Liver (tissue), 9 donors: Measurements from ENCODE around the gene PDE4B. TPM values are rescaled to one million over a fixed set of nuclear protein-coding genes. Genes with fewer than 3 reads are reported as not detected.

Experiments
- DNase-seq: peaks from one replicate; pipeline ENCODE4 v3.0.0-alpha.2; 2017; ENCODE audit warnings: low spot score
- H3K27ac ChIP-seq, 2 donors: one replicate each; pipeline ENCODE4 v1.7.0; 2013; ENCODE audit warnings: inconsistent platforms in 2 of 2, low read length in 2 of 2, control low read depth in 1 of 2, low read depth in 1 of 2, mild to moderate bottlenecking in 1 of 2
- H3K27me3 ChIP-seq, 4 donors: one replicate each; pipeline versions ENCODE4 v1.6.1 to v1.7.0; 2013; ENCODE audit warnings: low read length in 3 of 4, inconsistent platforms in 1 of 4, mild to moderate bottlenecking in 1 of 4, moderate library complexity in 1 of 4; ENCODE audit not compliant: control insufficient read depth in 4 of 4, insufficient read depth in 4 of 4
- H3K36me3 ChIP-seq, 4 donors: one replicate each; pipeline versions ENCODE4 v1.6.1 to v1.7.0; 2013; ENCODE audit warnings: low read length in 3 of 4, mild to moderate bottlenecking in 3 of 4, low read depth in 1 of 4, moderate library complexity in 1 of 4; ENCODE audit not compliant: control insufficient read depth in 4 of 4, insufficient read depth in 3 of 4
- H3K4me1 ChIP-seq, 4 donors: one replicate each; pipeline versions ENCODE4 v1.6.1 to v1.7.0; 2013; ENCODE audit warnings: low read length in 3 of 4, mild to moderate bottlenecking in 3 of 4, moderate library complexity in 1 of 4; ENCODE audit not compliant: control insufficient read depth in 4 of 4, insufficient read depth in 4 of 4
- H3K4me3 ChIP-seq, 3 donors: one replicate each; pipeline versions ENCODE4 v1.6.1 to v1.7.0; 2013; ENCODE audit warnings: low read length in 3 of 3, control low read depth in 1 of 3, low read depth in 1 of 3, mild to moderate bottlenecking in 1 of 3
- H3K9ac ChIP-seq, 2 donors: one replicate each; pipeline ENCODE4 v1.7.0; 2013; ENCODE audit warnings: low read length in 2 of 2, mild to moderate bottlenecking in 2 of 2, moderate library complexity in 2 of 2, control low read depth in 1 of 2, low read depth in 1 of 2
- H3K9me3 ChIP-seq, 4 donors: one replicate each; pipeline versions ENCODE4 v1.6.1 to v1.7.0; 2013; ENCODE audit warnings: low read length in 3 of 4; ENCODE audit not compliant: control insufficient read depth in 4 of 4
- CTCF ChIP-seq: fragments of 150-350 bp; IDR thresholded peaks from 2 replicates; pipeline ENCODE4 v1.5.1; 2017; ENCODE audit warnings: improper control_type of control experiment, low read depth, low read length; ENCODE audit not compliant: missing input control
- EGR1 ChIP-seq, 2 donors: IDR thresholded peaks; 2 replicates each; pipeline ENCODE4 v1.6.1; 2016 to 2018; ENCODE audit warnings: antibody characterized with exemption in 2 of 2, low read depth in 2 of 2
- FOXA1 ChIP-seq: IDR thresholded peaks from 2 replicates; pipeline ENCODE4 v1.6.1; 2016; ENCODE audit warnings: antibody characterized with exemption
- FOXA2 ChIP-seq: IDR thresholded peaks from 2 replicates; pipeline ENCODE4 v1.6.1; 2016; ENCODE audit warnings: antibody characterized with exemption
- GABPA ChIP-seq, 2 donors: IDR thresholded peaks in 1 of 2; conservative IDR thresholded peaks in 1 of 2; 2 replicates each; pipeline ENCODE4 v1.6.1; 2016; ENCODE audit warnings: antibody characterized with exemption in 2 of 2, mild to moderate bottlenecking in 1 of 2, moderate library complexity in 1 of 2
- HNF4A ChIP-seq, 2 donors: conservative IDR thresholded peaks; 2 replicates each; pipeline ENCODE4 v1.6.1; 2016; ENCODE audit warnings: antibody characterized with exemption in 2 of 2, mild to moderate bottlenecking in 2 of 2
- HNF4G ChIP-seq: IDR thresholded peaks from 2 replicates; pipeline ENCODE4 v1.6.1; 2016; ENCODE audit warnings: antibody characterized with exemption
- JUND ChIP-seq, 2 donors: IDR thresholded peaks; 2 replicates each; pipeline ENCODE4 v1.6.1; 2016; ENCODE audit warnings: antibody characterized with exemption in 2 of 2
- NR2F2 ChIP-seq: IDR thresholded peaks from 2 replicates; pipeline ENCODE4 v1.6.1; 2016; ENCODE audit warnings: antibody characterized with exemption
- RAD21 ChIP-seq, 2 donors: IDR thresholded peaks; 2 replicates each; pipeline ENCODE4 v1.6.1; 2016; ENCODE audit warnings: antibody characterized with exemption in 2 of 2, mild to moderate bottlenecking in 2 of 2
- RXRA ChIP-seq, 2 donors: IDR thresholded peaks; 2 replicates each; pipeline ENCODE4 v1.6.1; 2017 to 2018; ENCODE audit warnings: antibody characterized with exemption in 2 of 2, mild to moderate bottlenecking in 1 of 2
- SP1 ChIP-seq: IDR thresholded peaks from 2 replicates; pipeline ENCODE4 v1.6.1; 2018; ENCODE audit warnings: antibody characterized with exemption, mild to moderate bottlenecking
- TAF1 ChIP-seq: conservative IDR thresholded peaks from 2 replicates; pipeline ENCODE4 v1.6.1; 2016; ENCODE audit warnings: antibody characterized with exemption, mild to moderate bottlenecking
- YY1 ChIP-seq: IDR thresholded peaks from 2 replicates; pipeline ENCODE4 v1.6.1; 2016; ENCODE audit warnings: antibody characterized with exemption, mild to moderate bottlenecking
- ZBTB33 ChIP-seq: IDR thresholded peaks from 2 replicates; pipeline ENCODE4 v1.6.1; 2016; ENCODE audit warnings: antibody characterized with exemption
- WGBS: extraction: QIAGEN DNeasy Blood & Tissue Kit; methylation state at CpG from one replicate; pipeline ENCODE4 v1.1.7; 2013; 5-methylcytosine and 5-hydroxymethylcytosine counted together
- polyA plus RNA-seq, 2 donors: library from polyadenylated mRNA; stranded (reverse) in 1 of 2; unstranded in 1 of 2; fragments of 200-250 nt in 1 of 2; fragments of >200 nt in 1 of 2; fragmentation: Nextera tagmentation in 1 of 2; extraction: Ambion mirVana in 1 of 2; gene quantifications; one replicate each; pipeline versions ENCODE4 v1.2.1 to v1.2.3, GENCODE V29; 2013 to 2015
- total RNA-seq, 2 donors: library from RNA; depleted of rRNA; stranded (reverse); fragments of >200 nt; gene quantifications; one replicate each; pipeline ENCODE4 v1.2.3, GENCODE V29; 2014
- TF ChIP-seq, protein P1 (sequence below): IDR thresholded peaks from 2 replicates; pipeline ENCODE4 v1.6.1; 2016; ENCODE audit warnings: antibody characterized with exemption, mild to moderate bottlenecking
- TF ChIP-seq, protein P2 (sequence below): IDR thresholded peaks from 2 replicates; pipeline ENCODE4 v1.6.1; 2016; ENCODE audit warnings: antibody characterized with exemption
- TF ChIP-seq, protein P3 (sequence below): IDR thresholded peaks from 2 replicates; pipeline ENCODE4 v1.6.1; 2016; ENCODE audit warnings: antibody characterized with exemption
- donor health status: healthy.
- donor health status: healthy.
- donor health status: healthy.
- donor health status: healthy.
- donor health status: healthy.

Gene PDE4B
- total and polyA plus RNA-seq, 4 donors = 1.9 to 3.9 (median 2.7) TPM

DNA sequence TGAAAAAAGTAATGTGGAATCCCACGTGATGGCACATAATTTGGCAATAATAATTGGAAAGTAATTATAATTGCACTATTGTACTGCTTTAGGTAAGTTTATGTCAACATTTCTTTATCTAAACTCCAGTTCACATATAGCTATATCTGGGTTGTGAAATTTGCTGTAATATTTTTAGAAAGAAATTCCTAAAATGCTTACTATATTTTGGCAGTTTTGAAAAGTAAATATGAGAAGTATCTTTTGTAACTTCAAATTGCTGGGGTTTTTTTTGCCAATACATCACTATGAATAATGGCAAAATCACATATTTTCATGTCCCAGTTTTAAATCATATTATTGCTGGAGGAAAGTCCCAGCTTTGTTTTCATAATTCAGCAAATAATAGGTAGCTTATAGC, 197.5 kb downstream of the PDE4B start:
- H3K9me3 ChIP-seq = no peaks in the 10 kb centered on the region
- H3K27ac ChIP-seq = no peak overlapping the region
- DNase-seq = no peak
- no peak overlapping the region for H3K4me3 ChIP-seq
- TF ChIP-seq NR2F2 (no peak), FOXA2 (no peak), JUND (IDR thresholded peaks at IDR 0.05) (no peak), EGR1 (IDR thresholded peaks at IDR 0.05; ENCODE audit: low read depth in 2 of 2) (no peak), GABPA (IDR thresholded peaks at IDR 0.05 in 1 of 2, conservative IDR thresholded peaks at IDR 0.05 in 1 of 2) (no peak), FOXA1 (no peak), RAD21 (IDR thresholded peaks at IDR 0.05) (no peak), HNF4A (conservative IDR thresholded peaks at IDR 0.05) (no peak), YY1 (no peak), SP1 (no peak), TAF1 (no peak), HNF4G (no peak), CTCF (no peak), RXRA (IDR thresholded peaks at IDR 0.05) (no peak), ZBTB33 (no peak)
- TF ChIP-seq, protein P1, sequence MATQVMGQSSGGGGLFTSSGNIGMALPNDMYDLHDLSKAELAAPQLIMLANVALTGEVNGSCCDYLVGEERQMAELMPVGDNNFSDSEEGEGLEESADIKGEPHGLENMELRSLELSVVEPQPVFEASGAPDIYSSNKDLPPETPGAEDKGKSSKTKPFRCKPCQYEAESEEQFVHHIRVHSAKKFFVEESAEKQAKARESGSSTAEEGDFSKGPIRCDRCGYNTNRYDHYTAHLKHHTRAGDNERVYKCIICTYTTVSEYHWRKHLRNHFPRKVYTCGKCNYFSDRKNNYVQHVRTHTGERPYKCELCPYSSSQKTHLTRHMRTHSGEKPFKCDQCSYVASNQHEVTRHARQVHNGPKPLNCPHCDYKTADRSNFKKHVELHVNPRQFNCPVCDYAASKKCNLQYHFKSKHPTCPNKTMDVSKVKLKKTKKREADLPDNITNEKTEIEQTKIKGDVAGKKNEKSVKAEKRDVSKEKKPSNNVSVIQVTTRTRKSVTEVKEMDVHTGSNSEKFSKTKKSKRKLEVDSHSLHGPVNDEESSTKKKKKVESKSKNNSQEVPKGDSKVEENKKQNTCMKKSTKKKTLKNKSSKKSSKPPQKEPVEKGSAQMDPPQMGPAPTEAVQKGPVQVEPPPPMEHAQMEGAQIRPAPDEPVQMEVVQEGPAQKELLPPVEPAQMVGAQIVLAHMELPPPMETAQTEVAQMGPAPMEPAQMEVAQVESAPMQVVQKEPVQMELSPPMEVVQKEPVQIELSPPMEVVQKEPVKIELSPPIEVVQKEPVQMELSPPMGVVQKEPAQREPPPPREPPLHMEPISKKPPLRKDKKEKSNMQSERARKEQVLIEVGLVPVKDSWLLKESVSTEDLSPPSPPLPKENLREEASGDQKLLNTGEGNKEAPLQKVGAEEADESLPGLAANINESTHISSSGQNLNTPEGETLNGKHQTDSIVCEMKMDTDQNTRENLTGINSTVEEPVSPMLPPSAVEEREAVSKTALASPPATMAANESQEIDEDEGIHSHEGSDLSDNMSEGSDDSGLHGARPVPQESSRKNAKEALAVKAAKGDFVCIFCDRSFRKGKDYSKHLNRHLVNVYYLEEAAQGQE = no peak
- TF ChIP-seq, protein P2, sequence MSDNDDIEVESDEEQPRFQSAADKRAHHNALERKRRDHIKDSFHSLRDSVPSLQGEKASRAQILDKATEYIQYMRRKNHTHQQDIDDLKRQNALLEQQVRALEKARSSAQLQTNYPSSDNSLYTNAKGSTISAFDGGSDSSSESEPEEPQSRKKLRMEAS = no peak
- TF ChIP-seq, protein P3, sequence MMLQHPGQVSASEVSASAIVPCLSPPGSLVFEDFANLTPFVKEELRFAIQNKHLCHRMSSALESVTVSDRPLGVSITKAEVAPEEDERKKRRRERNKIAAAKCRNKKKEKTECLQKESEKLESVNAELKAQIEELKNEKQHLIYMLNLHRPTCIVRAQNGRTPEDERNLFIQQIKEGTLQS = no peak
- no peak overlapping the region for H3K9ac ChIP-seq
- 75% methylated on average over 1 of the region's 1 CpG for WGBS
- no peaks in the 10 kb centered on the region for H3K36me3 ChIP-seq
- H3K4me1 ChIP-seq = no peaks in the 10 kb centered on the region
- peaks cover 0 to 3% (median 0%) of the 10 kb centered on the region in 4 donors for H3K27me3 ChIP-seq
